ENCODE results near the gene TEN1.

DNA sequence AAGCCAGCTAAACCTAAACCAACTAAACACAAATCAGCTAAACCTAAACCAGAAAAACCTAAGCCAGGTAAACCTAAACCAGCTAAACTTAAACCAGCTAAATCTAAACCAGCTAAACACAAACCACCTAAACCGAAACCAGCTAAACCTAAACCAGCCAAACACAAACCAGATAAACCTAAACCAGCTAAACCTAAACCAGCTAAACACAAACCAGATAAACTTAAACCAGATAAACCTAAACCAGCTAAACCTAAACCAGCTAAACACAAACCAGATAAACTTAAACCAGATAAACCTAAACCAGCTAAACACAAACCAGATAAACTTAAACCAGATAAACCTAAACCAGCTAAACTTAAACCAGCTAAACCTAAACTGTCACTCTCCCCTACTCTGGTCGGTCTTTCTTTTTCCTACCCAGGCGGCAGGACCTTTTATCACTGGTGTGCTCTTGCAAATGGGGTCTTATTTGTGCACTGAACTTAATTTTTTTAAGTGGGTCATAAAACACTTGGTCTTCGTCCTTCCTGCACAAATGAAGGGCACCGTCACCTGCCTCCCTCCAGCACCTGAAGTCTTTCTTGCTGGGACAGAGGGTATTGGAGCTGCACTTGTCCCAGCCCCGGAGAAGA lies 40.9 kb downstream of the TEN1 start:
- TF ChIP-seq CTCF (conservative IDR thresholded peaks at IDR 0.05), result no peak
- TF ChIP-seq ZFX (IDR thresholded peaks at IDR 0.05), result no peak
